ENCODE results near the gene ACOXL. TPM values are rescaled to one million over a fixed set of nuclear protein-coding genes. Genes with fewer than 3 reads are reported as not detected.

Gene ACOXL
- total and polyA plus RNA-seq, 3 experiments from 2014 or later: 0.27 TPM; not detected in 2

- H3K27me3 Mint-ChIP-seq: peaks cover 0 to 3% of the 10 kb centered on the region in 2 donors
- no peaks in the 10 kb centered on the region for H3K9me3 Mint-ChIP-seq
- ChIA-PET POLR2A (no interaction called here), CTCF (interaction anchor here (1.0 to 1.5 kb wide), 4 partner anchors 9 to 49 kb away, joined by 3 to 5 read pairs (median 4); no protein-coding TSS in a partner anchor)
- peak overlapping the region in 6 of 8 donors; percentile 12 to 85 (median 77) for H3K27ac Mint-ChIP-seq
- peaks cover 35 to 54% (median 44%) of the 10 kb centered on the region in 3 donors for H3K4me1 Mint-ChIP-seq
- H3K36me3 Mint-ChIP-seq: no peaks in the 10 kb centered on the region
- Histone ChIP-seq H3K9me3 (ENCODE audit: low read length) (no peaks in the 10 kb centered on the region), H3K36me3 (ENCODE audit: insufficient read depth, low read length) (no peaks in the 10 kb centered on the region), H3K4me1 (ENCODE audit: insufficient read depth, low read length) (peaks cover 41% of the 10 kb centered on the region), H3K27ac (ENCODE audit: low read depth, low read length) (no peak overlapping the region), H3K4me3 (ENCODE audit: low read length) (no peak overlapping the region), H3K27me3 (ENCODE audit: insufficient read depth, low read length, poor library complexity, severe bottlenecking) (no peaks in the 10 kb centered on the region)
- peak in 1 of 5 donors; percentile 40 for DNase-seq
- H3K4me3 Mint-ChIP-seq: peak overlapping the region in 5 of 7 donors; percentile 46 to 73 (median 65)
Observed at GRCh38 chr2:110860630-110861029, 128.3 kb downstream of the ACOXL start.

GRCh38 chr2:110861616-110862260 is 129.4 kb downstream of the ACOXL start:
- H3K27ac ChIP-seq (ENCODE audit: low read depth, low read length): no peak overlapping the region
- H3K4me1 ChIP-seq (ENCODE audit: insufficient read depth, low read length): peaks cover 43% of the 10 kb centered on the region
- DNase-seq: no peak
- H3K9me3 ChIP-seq (ENCODE audit: low read length): no peaks in the 10 kb centered on the region
- Mint-ChIP-seq H3K9me3 (no peaks in the 10 kb centered on the region), H3K36me3 (no peaks in the 10 kb centered on the region), H3K27ac (no peak overlapping the region), H3K27me3 (peaks cover 0 to 3% of the 10 kb centered on the region in 2 donors), H3K4me3 (no peak overlapping the region), H3K4me1 (peaks cover 42 to 64% (median 51%) of the 10 kb centered on the region in 3 donors)
- H3K36me3 ChIP-seq (ENCODE audit: insufficient read depth, low read length): no peaks in the 10 kb centered on the region
- ChIA-PET POLR2A (no interaction called here), CTCF (interaction anchor here (1.0 to 1.5 kb wide), 6 partner anchors 7 to 50 kb away, joined by 3 to 5 read pairs (median 3); no protein-coding TSS in a partner anchor)
- H3K27me3 ChIP-seq (ENCODE audit: insufficient read depth, low read length, poor library complexity, severe bottlenecking): no peaks in the 10 kb centered on the region
- no peak overlapping the region for H3K4me3 ChIP-seq (ENCODE audit: low read length)

GRCh38 chr2:110863726-110864125 is 131.4 kb downstream of the ACOXL start:
- POLR2A ChIA-PET: no interaction called here

GRCh38 chr2:110864176-110864575 is 131.8 kb downstream of the ACOXL start:
- H3K36me3 ChIP-seq (ENCODE audit: insufficient read depth, low read length): no peaks in the 10 kb centered on the region
- peaks cover 2 to 3% of the 10 kb centered on the region in 2 donors for H3K27me3 Mint-ChIP-seq
- H3K4me1 Mint-ChIP-seq: peaks cover 27 to 45% (median 35%) of the 10 kb centered on the region in 3 donors
- peaks cover 30% of the 10 kb centered on the region for H3K4me1 ChIP-seq (ENCODE audit: insufficient read depth, low read length)
- H3K4me3 ChIP-seq (ENCODE audit: low read length): no peak overlapping the region
- CTCF ChIA-PET: no interaction called here
- POLR2A ChIA-PET: no interaction called here
- H3K27ac Mint-ChIP-seq: peak overlapping the region in 1 of 8 donors; percentile 72
- no peak for DNase-seq
- no peaks in the 10 kb centered on the region for H3K36me3 Mint-ChIP-seq
- no peaks in the 10 kb centered on the region for H3K9me3 Mint-ChIP-seq
- no peaks in the 10 kb centered on the region for H3K27me3 ChIP-seq (ENCODE audit: insufficient read depth, low read length, poor library complexity, severe bottlenecking)
- no peaks in the 10 kb centered on the region for H3K9me3 ChIP-seq (ENCODE audit: low read length)
- no peak overlapping the region for H3K4me3 Mint-ChIP-seq
- no peak overlapping the region for H3K27ac ChIP-seq (ENCODE audit: low read depth, low read length)

More at GRCh38 chr2:110863726-110864125, 131.4 kb downstream of the ACOXL start:
- Mint-ChIP-seq H3K36me3 (no peaks in the 10 kb centered on the region), H3K27ac (peak overlapping the region in 1 of 8 donors; percentile 72), H3K9me3 (no peaks in the 10 kb centered on the region), H3K4me1 (peaks cover 32 to 49% (median 39%) of the 10 kb centered on the region in 3 donors), H3K27me3 (peaks cover 0 to 3% of the 10 kb centered on the region in 2 donors), H3K4me3 (no peak overlapping the region)
- no peaks in the 10 kb centered on the region for H3K9me3 ChIP-seq (ENCODE audit: low read length)
- H3K4me1 ChIP-seq (ENCODE audit: insufficient read depth, low read length): peaks cover 35% of the 10 kb centered on the region
- no peak overlapping the region for H3K4me3 ChIP-seq (ENCODE audit: low read length)
- CTCF ChIA-PET: no interaction called here
- H3K27ac ChIP-seq (ENCODE audit: low read depth, low read length): no peak overlapping the region
- no peak for DNase-seq
- H3K27me3 ChIP-seq (ENCODE audit: insufficient read depth, low read length, poor library complexity, severe bottlenecking): no peaks in the 10 kb centered on the region
- H3K36me3 ChIP-seq (ENCODE audit: insufficient read depth, low read length): no peaks in the 10 kb centered on the region

- POLR2A ChIA-PET: no interaction called here
- Mint-ChIP-seq H3K36me3 (no peaks in the 10 kb centered on the region), H3K4me3 (peak overlapping the region in 1 of 7 donors; percentile 60), H3K27ac (peak overlapping the region in 6 of 8 donors; percentile 32 to 82 (median 64)), H3K4me1 (peaks cover 23 to 39% (median 29%) of the 10 kb centered on the region in 3 donors), H3K27me3 (peaks cover 2 to 3% of the 10 kb centered on the region in 2 donors), H3K9me3 (no peaks in the 10 kb centered on the region)
- Histone ChIP-seq H3K27me3 (ENCODE audit: insufficient read depth, low read length, poor library complexity, severe bottlenecking) (no peaks in the 10 kb centered on the region), H3K36me3 (ENCODE audit: insufficient read depth, low read length) (no peaks in the 10 kb centered on the region), H3K27ac (ENCODE audit: low read depth, low read length) (no peak overlapping the region), H3K4me1 (ENCODE audit: insufficient read depth, low read length) (peaks cover 25% of the 10 kb centered on the region), H3K9me3 (ENCODE audit: low read length) (no peaks in the 10 kb centered on the region), H3K4me3 (ENCODE audit: low read length) (no peak overlapping the region)
- CTCF ChIA-PET: no interaction called here
- no peak for DNase-seq
Observed at GRCh38 chr2:110864731-110865130, 132.4 kb downstream of the ACOXL start.

- no peaks in the 10 kb centered on the region for H3K36me3 ChIP-seq (ENCODE audit: insufficient read depth, low read length)
- H3K4me3 ChIP-seq (ENCODE audit: low read length): no peak overlapping the region
- Mint-ChIP-seq H3K4me3 (peak overlapping the region in 4 of 7 donors; percentile 24 to 60 (median 50)), H3K36me3 (no peaks in the 10 kb centered on the region), H3K27ac (peak overlapping the region in 7 of 8 donors; percentile 32 to 82 (median 74)), H3K4me1 (peaks cover 21 to 35% (median 26%) of the 10 kb centered on the region in 3 donors), H3K9me3 (no peaks in the 10 kb centered on the region), H3K27me3 (peaks cover 2 to 3% of the 10 kb centered on the region in 2 donors)
- H3K27me3 ChIP-seq (ENCODE audit: insufficient read depth, low read length, poor library complexity, severe bottlenecking): no peaks in the 10 kb centered on the region
- ChIA-PET CTCF (no interaction called here), POLR2A (no interaction called here)
- H3K4me1 ChIP-seq (ENCODE audit: insufficient read depth, low read length): peaks cover 20% of the 10 kb centered on the region
- H3K27ac ChIP-seq (ENCODE audit: low read depth, low read length): no peak overlapping the region
- H3K9me3 ChIP-seq (ENCODE audit: low read length): no peaks in the 10 kb centered on the region
- DNase-seq: no peak
Observed at GRCh38 chr2:110865188-110865587, 132.8 kb downstream of the ACOXL start.

GRCh38 chr2:110866045-110866444 is 133.7 kb downstream of the ACOXL start:
- Histone ChIP-seq H3K36me3 (ENCODE audit: insufficient read depth, low read length) (no peaks in the 10 kb centered on the region), H3K9me3 (ENCODE audit: low read length) (no peaks in the 10 kb centered on the region), H3K4me1 (ENCODE audit: insufficient read depth, low read length) (peaks cover 12% of the 10 kb centered on the region), H3K27me3 (ENCODE audit: insufficient read depth, low read length, poor library complexity, severe bottlenecking) (no peaks in the 10 kb centered on the region), H3K27ac (ENCODE audit: low read depth, low read length) (no peak overlapping the region), H3K4me3 (ENCODE audit: low read length) (no peak overlapping the region)
- Mint-ChIP-seq H3K4me3 (no peak overlapping the region), H3K9me3 (no peaks in the 10 kb centered on the region), H3K27me3 (peaks cover 0 to 2% of the 10 kb centered on the region in 2 donors), H3K36me3 (no peaks in the 10 kb centered on the region), H3K27ac (peak overlapping the region in 3 of 8 donors; percentile 18 to 61 (median 48)), H3K4me1 (peaks cover 13 to 26% (median 17%) of the 10 kb centered on the region in 3 donors)
- CTCF ChIA-PET: no interaction called here
- POLR2A ChIA-PET: no interaction called here
- DNase-seq: no peak

- Mint-ChIP-seq H3K4me3 (no peak overlapping the region), H3K36me3 (no peaks in the 10 kb centered on the region), H3K4me1 (peaks cover 12 to 24% (median 15%) of the 10 kb centered on the region in 3 donors), H3K27me3 (peaks cover 0 to 2% of the 10 kb centered on the region in 2 donors), H3K9me3 (no peaks in the 10 kb centered on the region), H3K27ac (peak overlapping the region in 2 of 8 donors; percentile 15 to 61)
- CTCF ChIA-PET: no interaction called here
- DNase-seq: no peak
- no peaks in the 10 kb centered on the region for H3K36me3 ChIP-seq (ENCODE audit: insufficient read depth, low read length)
- H3K27ac ChIP-seq (ENCODE audit: low read depth, low read length): no peak overlapping the region
- no peak overlapping the region for H3K4me3 ChIP-seq (ENCODE audit: low read length)
- no peaks in the 10 kb centered on the region for H3K9me3 ChIP-seq (ENCODE audit: low read length)
- peaks cover 10% of the 10 kb centered on the region for H3K4me1 ChIP-seq (ENCODE audit: insufficient read depth, low read length)
- POLR2A ChIA-PET: no interaction called here
- H3K27me3 ChIP-seq (ENCODE audit: insufficient read depth, low read length, poor library complexity, severe bottlenecking): no peaks in the 10 kb centered on the region
Observed at GRCh38 chr2:110866466-110866865, 134.1 kb downstream of the ACOXL start.

Measured in CD8-positive, alpha-beta memory T cell (primary cell).